Muscle layer of duodenum (tissue), 2 donors: Measurements from ENCODE around the gene LRIT3.

Experiments
- H3K27ac ChIP-seq: one replicate; pipeline ENCODE4 v1.7.0; 2013; ENCODE audit warnings: mild to moderate bottlenecking, low read length
- H3K27me3 ChIP-seq: one replicate; pipeline ENCODE4 v1.7.0; 2013; ENCODE audit warnings: low read depth, mild to moderate bottlenecking, control low read depth, low read length
- H3K36me3 ChIP-seq, 2 donors: one replicate each; pipeline ENCODE4 v1.7.0; 2013; ENCODE audit warnings: low read length in 2 of 2, control low read depth in 1 of 2, mild to moderate bottlenecking in 1 of 2; ENCODE audit not compliant: insufficient read depth in 2 of 2, control insufficient read depth in 1 of 2
- H3K4me1 ChIP-seq, 2 donors: one replicate each; pipeline ENCODE4 v1.7.0; 2013; ENCODE audit warnings: low read length in 2 of 2, mild to moderate bottlenecking in 2 of 2, control low read depth in 1 of 2, moderate library complexity in 1 of 2; ENCODE audit not compliant: insufficient read depth in 2 of 2, control insufficient read depth in 1 of 2
- H3K4me3 ChIP-seq, 2 donors: one replicate each; pipeline ENCODE4 v1.7.0; 2013; ENCODE audit warnings: low read length in 2 of 2, low read depth in 1 of 2, mild to moderate bottlenecking in 1 of 2
- H3K9me3 ChIP-seq, 2 donors: one replicate each; pipeline ENCODE4 v1.7.0; 2013; ENCODE audit warnings: low read length in 2 of 2, control low read depth in 1 of 2, mild to moderate bottlenecking in 1 of 2; ENCODE audit not compliant: control insufficient read depth in 1 of 2
- donor health status: healthy.

The LRIT3 gene

GRCh38 chr4:109847896-109848442, at the start of gene LRIT3:
TSS of gene LRIT3 (plus strand) at chr4:109848107. CDS start at chr4:109848202, 95 bp downstream.
- Histone ChIP-seq H3K9me3 (no peaks in the 10 kb centered on the region), H3K27ac (no peak within 1 kb of the TSS), H3K36me3 (no peaks in the 10 kb centered on the region), H3K4me3 (no peak within 1 kb of the TSS), H3K27me3 (no peaks in the 10 kb centered on the region), H3K4me1 (no peaks in the 10 kb centered on the region)

- peaks cover 7 to 13% of the 10 kb centered on the region in 2 donors for H3K9me3 ChIP-seq
- H3K36me3 ChIP-seq: no peaks in the 10 kb centered on the region
- no peaks in the 10 kb centered on the region for H3K27me3 ChIP-seq
- no peak overlapping the region for H3K4me3 ChIP-seq
- H3K27ac ChIP-seq: no peak overlapping the region
- H3K4me1 ChIP-seq: no peaks in the 10 kb centered on the region
These were observed 49.0 kb upstream of the LRIT3 start for GRCh38 chr4:109798866-109799265.

- no peaks in the 10 kb centered on the region for H3K36me3 ChIP-seq
- H3K4me1 ChIP-seq: no peaks in the 10 kb centered on the region
- H3K4me3 ChIP-seq: peak overlapping the region in 1 of 2 donors; percentile 53
- peak overlapping the region; percentile 3 for H3K27ac ChIP-seq
- H3K9me3 ChIP-seq: peaks cover under 1 to 3% of the 10 kb centered on the region in 2 donors
- H3K27me3 ChIP-seq: no peaks in the 10 kb centered on the region
These were observed 46.7 kb upstream of the LRIT3 start for GRCh38 chr4:109801099-109801789.

GRCh38 chr4:109801895-109802319, 46.0 kb upstream of the LRIT3 start, which contains the start of gene CFI:
TSS of gene CFI (minus strand) at chr4:109801999. CDS start at chr4:109801971, 28 bp downstream.
- H3K9me3 ChIP-seq: no peaks in the 10 kb centered on the region
- no peaks in the 10 kb centered on the region for H3K36me3 ChIP-seq
- H3K4me3 ChIP-seq: peak within 1 kb of the TSS in 1 of 2 donors; percentile 53
- no peaks in the 10 kb centered on the region for H3K27me3 ChIP-seq
- no peaks in the 10 kb centered on the region for H3K4me1 ChIP-seq
- H3K27ac ChIP-seq: peak within 1 kb of the TSS; percentile 3

- Histone ChIP-seq H3K36me3 (no peaks in the 10 kb centered on the region), H3K27ac (no peak overlapping the region), H3K4me3 (no peak overlapping the region), H3K27me3 (no peaks in the 10 kb centered on the region), H3K4me1 (no peaks in the 10 kb centered on the region), H3K9me3 (no peaks in the 10 kb centered on the region)
These were observed 43.9 kb upstream of the LRIT3 start for GRCh38 chr4:109803924-109804571.

GRCh38 chr4:109809655-109810054, 38.3 kb upstream of the LRIT3 start:
- Histone ChIP-seq H3K27me3 (no peaks in the 10 kb centered on the region), H3K36me3 (no peaks in the 10 kb centered on the region), H3K27ac (no peak overlapping the region), H3K9me3 (no peaks in the 10 kb centered on the region), H3K4me1 (no peaks in the 10 kb centered on the region), H3K4me3 (no peak overlapping the region)

GRCh38 chr4:109810552-109811387, 37.1 kb upstream of the LRIT3 start:
- no peaks in the 10 kb centered on the region for H3K36me3 ChIP-seq
- no peaks in the 10 kb centered on the region for H3K9me3 ChIP-seq
- H3K27me3 ChIP-seq: no peaks in the 10 kb centered on the region
- no peak overlapping the region for H3K27ac ChIP-seq
- no peaks in the 10 kb centered on the region for H3K4me1 ChIP-seq
- H3K4me3 ChIP-seq: no peak overlapping the region

- Histone ChIP-seq H3K36me3 (no peaks in the 10 kb centered on the region), H3K9me3 (no peaks in the 10 kb centered on the region), H3K4me1 (peaks cover 0 to 8% of the 10 kb centered on the region in 2 donors), H3K27ac (no peak overlapping the region), H3K27me3 (no peaks in the 10 kb centered on the region), H3K4me3 (no peak overlapping the region)
These were observed 36.2 kb upstream of the LRIT3 start for GRCh38 chr4:109811707-109812106.

GRCh38 chr4:109815151-109816081, 32.5 kb upstream of the LRIT3 start, which contains the start of gene GAR1:
TSS of gene GAR1 (plus strand) at chr4:109815762. CDS start at chr4:109816165, 403 bp downstream.
- Histone ChIP-seq H3K4me1 (peaks cover 0 to 15% of the 10 kb centered on the region in 2 donors), H3K27me3 (no peaks in the 10 kb centered on the region), H3K9me3 (no peaks in the 10 kb centered on the region), H3K36me3 (peaks cover 12 to 14% of the 10 kb centered on the region in 2 donors), H3K4me3 (peak within 1 kb of the TSS; percentile 96 to 97), H3K27ac (peak within 1 kb of the TSS; percentile 94)

- H3K4me1 ChIP-seq: peaks cover 0 to 15% of the 10 kb centered on the region in 2 donors
- peak overlapping the region; percentile 94 for H3K27ac ChIP-seq
- H3K36me3 ChIP-seq: peaks cover 14 to 17% of the 10 kb centered on the region in 2 donors
- peak overlapping the region; percentile 96 to 97 for H3K4me3 ChIP-seq
- no peaks in the 10 kb centered on the region for H3K27me3 ChIP-seq
- H3K9me3 ChIP-seq: no peaks in the 10 kb centered on the region
These were observed 31.8 kb upstream of the LRIT3 start for GRCh38 chr4:109816082-109816442.
